SK-N-SH (cell line): ENCODE data around the gene RNF4. TPM values are rescaled to one million over a fixed set of nuclear protein-coding genes. Genes with fewer than 3 reads are reported as not detected.

Experiments used
- CTCF ChIA-PET: fragments of 300-600, 350-600 bp; formaldehyde crosslinking; extraction: SDS; loops from one replicate; lab custom pipeline; 2021; lab: Yijun Ruan, JAX
- POLR2A ChIA-PET: fragments of 350-600 bp; sonication (Branson Sonifier 250); formaldehyde crosslinking; extraction: SDS; loops from one replicate; lab custom pipeline; 2020; ENCODE audit warnings: antibody characterized with exemption, inconsistent platforms; lab: Yijun Ruan, JAX
- DNase-seq: peaks from one replicate; pipeline ENCODE4 v3.0.0; 2012
- H2AFZ ChIP-seq: fragments of 200-600 bp; sonication (generic); 2 replicates; pipeline ENCODE4 v1.8.1; 2016; ENCODE audit warnings: antibody characterized with exemption, mild to moderate bottlenecking, low read depth
- H3F3A ChIP-seq: fragments of 200-600 bp; sonication (generic); replicated peaks from 2 replicates; pipeline ENCODE3; 2016; ENCODE audit warnings: antibody characterized with exemption, mild to moderate bottlenecking; ENCODE audit not compliant: insufficient read depth
- H3K27ac ChIP-seq, 2 experiments: fragments of 200-500 bp in 1 of 2; fragments of 200-600 bp in 1 of 2; sonication (Bioruptor generic) in 1 of 2; sonication (generic), shearing (Covaris generic) in 1 of 2; 2 replicates each; pipeline versions ENCODE4 v1.5.1 to v1.6.1; 2014 to 2016; ENCODE audit warnings: low read depth in 2 of 2, inconsistent platforms in 1 of 2, low read length in 1 of 2, mild to moderate bottlenecking in 1 of 2, mixed read lengths in 1 of 2
- H3K27me3 ChIP-seq: fragments of 200-600 bp; sonication (generic), shearing (Covaris generic); 2 replicates; pipeline ENCODE4 v1.6.1; 2016; ENCODE audit warnings: mixed run types; ENCODE audit not compliant: insufficient read depth
- H3K36me3 ChIP-seq, 2 experiments: fragments of 200-500 bp in 1 of 2; fragments of 200-600 bp in 1 of 2; sonication (Bioruptor generic) in 1 of 2; sonication (generic) in 1 of 2; replicated peaks in 1 of 2; 2 replicates each; pipeline versions ENCODE3 to v1.5.1; 2014 to 2016; ENCODE audit warnings: low read length in 1 of 2, mild to moderate bottlenecking in 1 of 2; ENCODE audit not compliant: insufficient read depth in 2 of 2, control insufficient read depth in 1 of 2
- H3K4me1 ChIP-seq, 2 experiments: fragments of 200-500 bp in 1 of 2; fragments of 200-600 bp in 1 of 2; sonication (Bioruptor generic) in 1 of 2; sonication (generic), shearing (Covaris generic) in 1 of 2; 2 replicates each; pipeline versions ENCODE4 v1.5.1 to v1.6.1; 2014 to 2016; ENCODE audit warnings: low read depth in 1 of 2, low read length in 1 of 2, mixed run types in 1 of 2; ENCODE audit not compliant: insufficient read depth in 2 of 2, control insufficient read depth in 1 of 2
- H3K4me2 ChIP-seq: fragments of 200-600 bp; sonication (generic), shearing (Covaris generic); 2 replicates; pipeline ENCODE4 v1.6.1; 2017; ENCODE audit warnings: mixed run types
- H3K4me3 ChIP-seq, 2 experiments: fragments of 200-500 bp in 1 of 2; fragments of 200-600 bp in 1 of 2; sonication (Bioruptor generic) in 1 of 2; sonication (generic), shearing (Covaris generic) in 1 of 2; 2 replicates each; pipeline versions ENCODE4 v1.5.1 to v1.8.1; 2014 to 2016; ENCODE audit warnings: low read depth in 2 of 2, inconsistent platforms in 1 of 2, low read length in 1 of 2, mild to moderate bottlenecking in 1 of 2, mixed read lengths in 1 of 2, moderate library complexity in 1 of 2
- H3K79me2 ChIP-seq: fragments of 200-600 bp; sonication (generic); 2 replicates; pipeline ENCODE4 v1.8.1; 2017; ENCODE audit warnings: mild to moderate bottlenecking; ENCODE audit not compliant: insufficient read depth
- H3K9ac ChIP-seq: fragments of 200-600 bp; sonication (generic); 2 replicates; pipeline ENCODE4 v1.6.1; 2017; ENCODE audit warnings: mixed run types
- H3K9me2 ChIP-seq: fragments of 200-600 bp; sonication (generic); 2 replicates; pipeline ENCODE4 v1.6.1; 2017; ENCODE audit warnings: mixed run types
- H3K9me3 ChIP-seq: fragments of 200-600 bp; sonication (generic); 2 replicates; pipeline ENCODE4 v1.6.1; 2017; ENCODE audit warnings: mixed run types, mild to moderate bottlenecking, moderate library complexity
- H4K20me1 ChIP-seq: fragments of 200-600 bp; sonication (generic); 2 replicates; pipeline ENCODE4 v1.6.1; 2017; ENCODE audit warnings: mild to moderate bottlenecking, mixed run types; ENCODE audit not compliant: insufficient read depth
- JUND ChIP-seq: IDR thresholded peaks from 2 replicates; pipeline ENCODE4 v1.4.0; 2012
- RAD21 ChIP-seq: IDR thresholded peaks from 2 replicates; pipeline ENCODE4 v1.6.1; 2012; ENCODE audit warnings: mild to moderate bottlenecking, low read length
- SMC3 ChIP-seq: IDR thresholded peaks from 2 replicates; pipeline ENCODE4 v1.6.1; 2012; ENCODE audit warnings: low read depth, low read length, improper control_type of control experiment
- YY1 ChIP-seq: IDR thresholded peaks from 2 replicates; pipeline ENCODE4 v1.4.0; 2012; ENCODE audit warnings: low read depth, mild to moderate bottlenecking
- WGBS: methylation state at CpG from one replicate; pipeline ENCODE4 v1.1.6; 2017; ENCODE audit warnings: low lambda C conversion rate; 5-methylcytosine and 5-hydroxymethylcytosine counted together
- polyA plus RNA-seq, 3 experiments: library from polyadenylated mRNA; depleted of rRNA; stranded (reverse); fragments of >200 nt; gene quantifications; 2 replicates each; pipeline ENCODE4 v1.2.3, GENCODE V29; 2012
- TF ChIP-seq, protein P1 (sequence below): fragments of 200-600 bp; sonication (generic); IDR thresholded peaks from 2 replicates; pipeline ENCODE4 v1.6.1; 2017; ENCODE audit warnings: antibody characterized with exemption, mild to moderate bottlenecking, moderate library complexity

Gene RNF4
- polyA plus RNA-seq, 1 of the 3 experiments (the other 2 are of a cell fraction) = 60.7 TPM

GRCh38 chr4:2438822-2439718 is 29.8 kb upstream of the RNF4 start:
- no peaks in the 10 kb centered on the region for H3K9me2 ChIP-seq
- no peak for DNase-seq
- no peaks in the 10 kb centered on the region for H3K27me3 ChIP-seq
- no peaks in the 10 kb centered on the region for H3K9me3 ChIP-seq
- H3K9ac ChIP-seq = no peak overlapping the region
- no peak overlapping the region for H2AFZ ChIP-seq
- no peaks in the 10 kb centered on the region for H3K79me2 ChIP-seq
- H3F3A ChIP-seq = no peaks in the 10 kb centered on the region
- H3K4me1 ChIP-seq = peaks cover 0 to 7% of the 10 kb centered on the region in 2 experiments; a peak in 1 of 4 replicates
- TF ChIP-seq YY1 (no peak), JUND (no peak)
- POLR2A ChIA-PET = interaction anchor here (0.6 kb wide), 1 partner anchor 577 kb away, joined by 3 read pairs; no protein-coding TSS in a partner anchor
- H4K20me1 ChIP-seq = no peaks in the 10 kb centered on the region
- no peak overlapping the region for H3K27ac ChIP-seq
- no peak overlapping the region for H3K4me2 ChIP-seq
- CTCF ChIA-PET = no interaction called here
- 77% methylated on average over 9 of the region's 16 CpGs for WGBS
- no peak overlapping the region for H3K4me3 ChIP-seq
- H3K36me3 ChIP-seq = no peaks in the 10 kb centered on the region

DNA sequence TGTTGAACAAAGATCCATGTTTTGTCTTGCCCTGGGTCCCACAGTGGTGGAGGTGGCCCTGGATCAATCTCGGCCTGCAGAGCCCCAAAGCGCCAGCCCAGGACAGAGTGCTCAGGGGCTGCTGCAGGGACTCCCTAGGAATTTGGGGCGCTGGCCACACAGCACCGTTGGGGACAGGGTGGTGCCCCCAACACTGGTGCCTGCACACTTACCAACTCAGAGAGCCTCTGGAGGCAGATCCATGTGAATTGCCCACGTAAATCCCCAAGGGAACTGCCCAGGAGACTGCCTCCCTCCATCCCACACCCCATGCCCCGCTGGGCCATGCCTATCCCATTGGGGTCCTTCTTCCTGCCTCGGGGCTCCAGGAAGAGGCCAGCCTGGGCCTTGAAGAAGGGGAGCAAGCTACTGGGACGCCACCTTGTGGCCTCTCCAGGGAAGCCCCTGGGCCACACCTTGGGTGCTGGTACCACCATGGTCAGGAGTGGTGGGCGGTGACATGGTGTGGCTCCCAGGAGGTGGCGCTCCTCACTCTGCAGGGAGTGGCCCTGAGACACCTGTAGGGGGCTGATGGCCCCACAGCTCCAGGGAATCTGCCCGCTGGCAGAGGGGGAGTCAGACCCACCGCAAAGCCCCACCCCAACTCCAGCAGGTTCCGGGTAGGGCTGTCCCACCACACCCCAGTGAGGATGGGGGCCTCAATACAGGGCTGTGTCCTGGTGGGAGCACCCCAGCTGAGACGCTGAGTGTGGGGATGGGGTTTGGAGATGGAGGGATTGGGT is 27.3 kb upstream of the RNF4 start:
- Histone ChIP-seq H3K36me3 (no peaks in the 10 kb centered on the region), H3K4me1 (peaks cover 0 to 4% of the 10 kb centered on the region in 2 experiments; a peak in 1 of 4 replicates), H2AFZ (no peak overlapping the region), H3K27me3 (no peaks in the 10 kb centered on the region), H4K20me1 (no peaks in the 10 kb centered on the region), H3F3A (no peaks in the 10 kb centered on the region), H3K4me3 (no peak overlapping the region), H3K4me2 (no peak overlapping the region), H3K9ac (no peak overlapping the region), H3K9me3 (no peaks in the 10 kb centered on the region), H3K27ac (no peak overlapping the region), H3K79me2 (no peaks in the 10 kb centered on the region), H3K9me2 (no peaks in the 10 kb centered on the region)
- CTCF ChIA-PET = interaction anchor here (1.0 to 2.9 kb wide), 7 partner anchors 10 to 221 kb away, joined by 3 to 17 read pairs (median 4); no protein-coding TSS in a partner anchor
- DNase-seq = peak; percentile 83
- POLR2A ChIA-PET = no interaction called here
- TF ChIP-seq, protein P1, sequence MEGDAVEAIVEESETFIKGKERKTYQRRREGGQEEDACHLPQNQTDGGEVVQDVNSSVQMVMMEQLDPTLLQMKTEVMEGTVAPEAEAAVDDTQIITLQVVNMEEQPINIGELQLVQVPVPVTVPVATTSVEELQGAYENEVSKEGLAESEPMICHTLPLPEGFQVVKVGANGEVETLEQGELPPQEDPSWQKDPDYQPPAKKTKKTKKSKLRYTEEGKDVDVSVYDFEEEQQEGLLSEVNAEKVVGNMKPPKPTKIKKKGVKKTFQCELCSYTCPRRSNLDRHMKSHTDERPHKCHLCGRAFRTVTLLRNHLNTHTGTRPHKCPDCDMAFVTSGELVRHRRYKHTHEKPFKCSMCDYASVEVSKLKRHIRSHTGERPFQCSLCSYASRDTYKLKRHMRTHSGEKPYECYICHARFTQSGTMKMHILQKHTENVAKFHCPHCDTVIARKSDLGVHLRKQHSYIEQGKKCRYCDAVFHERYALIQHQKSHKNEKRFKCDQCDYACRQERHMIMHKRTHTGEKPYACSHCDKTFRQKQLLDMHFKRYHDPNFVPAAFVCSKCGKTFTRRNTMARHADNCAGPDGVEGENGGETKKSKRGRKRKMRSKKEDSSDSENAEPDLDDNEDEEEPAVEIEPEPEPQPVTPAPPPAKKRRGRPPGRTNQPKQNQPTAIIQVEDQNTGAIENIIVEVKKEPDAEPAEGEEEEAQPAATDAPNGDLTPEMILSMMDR = peak; percentile 67
- TF ChIP-seq RAD21 (peak; percentile 59), YY1 (no peak), SMC3 (peak; percentile 59)
- 82% methylated on average over 11 of the region's 14 CpGs for WGBS
